NCI-H774 (cell line): Measurements from ENCODE around the gene ADCY3.
A peak's percentile ranks its signal among the peaks of the same experiment; 100 is the strongest.

Experiments
- DNase-seq: peaks from one replicate; lab custom pipeline; 2025; lab: John Stamatoyannopoulos, UW

Gene ADCY3

GRCh38 chr2:24903161-24904103 lies 16.6 kb downstream of the ADCY3 start:
- DNase-seq = no peak

- no peak for DNase-seq
Measured at GRCh38 chr2:24899361-24899910, 20.6 kb downstream of the ADCY3 start.

- no peak for DNase-seq
Measured at GRCh38 chr2:24898122-24899109, 21.6 kb downstream of the ADCY3 start.

- DNase-seq = no peak
Measured at GRCh38 chr2:24894750-24895149, 25.3 kb downstream of the ADCY3 start.

GRCh38 chr2:24893934-24894333 lies 26.1 kb downstream of the ADCY3 start:
- no peak for DNase-seq

- DNase-seq = no peak
Measured at GRCh38 chr2:24892928-24893327, 27.1 kb downstream of the ADCY3 start.

GRCh38 chr2:24891201-24891600 lies 28.8 kb downstream of the ADCY3 start:
- no peak for DNase-seq

- DNase-seq = no peak
Measured at GRCh38 chr2:24889221-24889620, 30.8 kb downstream of the ADCY3 start.

- no peak for DNase-seq
Measured at GRCh38 chr2:24888177-24888576, 31.9 kb downstream of the ADCY3 start.

GRCh38 chr2:24887307-24887874 lies 32.6 kb downstream of the ADCY3 start:
- no peak for DNase-seq

GRCh38 chr2:24886691-24887304 lies 33.2 kb downstream of the ADCY3 start:
- DNase-seq = no peak

GRCh38 chr2:24886126-24886501 lies 33.9 kb downstream of the ADCY3 start:
- DNase-seq = no peak

- DNase-seq = peak; percentile 37
Measured at GRCh38 chr2:24885221-24886125, 34.6 kb downstream of the ADCY3 start.

GRCh38 chr2:24883946-24884345 lies 36.1 kb downstream of the ADCY3 start:
- no peak for DNase-seq

- no peak for DNase-seq
Measured at GRCh38 chr2:24881623-24882022, 38.4 kb downstream of the ADCY3 start.

- no peak for DNase-seq
Measured at GRCh38 chr2:24881158-24881557, 38.9 kb downstream of the ADCY3 start.

- no peak for DNase-seq
Measured at GRCh38 chr2:24878341-24878740, 41.7 kb downstream of the ADCY3 start.

- DNase-seq = no peak
Measured at GRCh38 chr2:24877646-24878045, 42.4 kb downstream of the ADCY3 start.

- no peak for DNase-seq
Measured at GRCh38 chr2:24877067-24877466, 43.0 kb downstream of the ADCY3 start.

GRCh38 chr2:24875901-24876300 lies 44.1 kb downstream of the ADCY3 start:
- DNase-seq = no peak

- DNase-seq = no peak
Measured at GRCh38 chr2:24875272-24875671, 44.8 kb downstream of the ADCY3 start.
